ENCODE results near the gene TENM4.

TENM4 gene

DNA sequence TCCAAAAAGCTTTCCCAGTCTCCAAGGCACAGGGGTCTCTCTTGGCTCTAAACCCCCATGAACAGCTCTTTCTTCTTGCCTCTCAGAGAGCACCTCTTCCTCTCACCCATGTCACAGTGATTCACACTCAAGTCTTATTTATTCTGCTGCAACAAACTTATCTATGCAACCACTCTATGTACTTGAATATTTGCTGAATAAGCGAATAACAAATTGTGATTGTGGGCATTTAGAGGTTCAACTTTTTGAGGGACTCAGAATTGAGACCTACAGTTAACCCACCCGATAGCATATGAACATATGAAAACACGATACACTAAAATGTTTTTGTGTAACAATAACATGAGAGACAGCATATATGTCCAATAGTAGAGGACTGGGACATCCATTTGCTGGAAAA, 729.1 kb downstream of the TENM4 start:
- no peak overlapping the region for H3K4me2 ChIP-seq (ENCODE audit: low read length)
- TF ChIP-seq EZH2phosphoT487 (IDR thresholded peaks at IDR 0.05; ENCODE audit: borderline replicate concordance, low read length) (no peak), CTCF (IDR thresholded peaks at IDR 0.05; ENCODE audit: low read depth, low read length, poor library complexity, severe bottlenecking) (no peak)
- no peaks in the 10 kb centered on the region for H3K9me2 ChIP-seq (replicated peaks; ENCODE audit: control insufficient read depth, low read length)
- H3F3A ChIP-seq (ENCODE audit: control insufficient read depth, insufficient read depth) = no peaks in the 10 kb centered on the region
- no peaks in the 10 kb centered on the region for H3K36me3 ChIP-seq (ENCODE audit: control insufficient read depth, low read length)
- no peak overlapping the region for H3K4me3 ChIP-seq (ENCODE audit: low read length)
- H3K27ac ChIP-seq (ENCODE audit: low read depth, low read length) = no peak overlapping the region
- no peaks in the 10 kb centered on the region for H3K9me3 ChIP-seq (ENCODE audit: control insufficient read depth, insufficient read depth, low read length)
- no peaks in the 10 kb centered on the region for H3K79me2 ChIP-seq (ENCODE audit: control insufficient read depth, low read length)
- H3K4me1 ChIP-seq (ENCODE audit: control insufficient read depth, low read length) = no peaks in the 10 kb centered on the region
- H4K20me1 ChIP-seq (ENCODE audit: control insufficient read depth, insufficient read depth, low read depth, low read length) = no peaks in the 10 kb centered on the region
- H3K27me3 ChIP-seq (ENCODE audit: control insufficient read depth, low read length) = peaks cover 3% of the 10 kb centered on the region; the same call in 1 of the 2 replicates

- H3F3A ChIP-seq (ENCODE audit: control insufficient read depth, insufficient read depth) = no peaks in the 10 kb centered on the region
- H3K79me2 ChIP-seq (ENCODE audit: control insufficient read depth, low read length) = no peaks in the 10 kb centered on the region
- no peaks in the 10 kb centered on the region for H3K36me3 ChIP-seq (ENCODE audit: control insufficient read depth, low read length)
- no peak overlapping the region for H3K4me2 ChIP-seq (ENCODE audit: low read length)
- no peaks in the 10 kb centered on the region for H3K4me1 ChIP-seq (ENCODE audit: control insufficient read depth, low read length)
- TF ChIP-seq EZH2phosphoT487 (IDR thresholded peaks at IDR 0.05; ENCODE audit: borderline replicate concordance, low read length) (no peak), CTCF (IDR thresholded peaks at IDR 0.05; ENCODE audit: low read depth, low read length, poor library complexity, severe bottlenecking) (no peak)
- H3K27ac ChIP-seq (ENCODE audit: low read depth, low read length) = no peak overlapping the region
- H4K20me1 ChIP-seq (ENCODE audit: control insufficient read depth, insufficient read depth, low read depth, low read length) = no peaks in the 10 kb centered on the region
- H3K9me2 ChIP-seq (replicated peaks; ENCODE audit: control insufficient read depth, low read length) = no peaks in the 10 kb centered on the region
- no peak overlapping the region for H3K4me3 ChIP-seq (ENCODE audit: low read length)
- no peaks in the 10 kb centered on the region for H3K9me3 ChIP-seq (ENCODE audit: control insufficient read depth, insufficient read depth, low read length)
- peaks cover 3% of the 10 kb centered on the region; the same call in 1 of the 2 replicates for H3K27me3 ChIP-seq (ENCODE audit: control insufficient read depth, low read length)
These were observed 730.4 kb downstream of the TENM4 start for GRCh38 chr11:78710417-78710816.

DNA sequence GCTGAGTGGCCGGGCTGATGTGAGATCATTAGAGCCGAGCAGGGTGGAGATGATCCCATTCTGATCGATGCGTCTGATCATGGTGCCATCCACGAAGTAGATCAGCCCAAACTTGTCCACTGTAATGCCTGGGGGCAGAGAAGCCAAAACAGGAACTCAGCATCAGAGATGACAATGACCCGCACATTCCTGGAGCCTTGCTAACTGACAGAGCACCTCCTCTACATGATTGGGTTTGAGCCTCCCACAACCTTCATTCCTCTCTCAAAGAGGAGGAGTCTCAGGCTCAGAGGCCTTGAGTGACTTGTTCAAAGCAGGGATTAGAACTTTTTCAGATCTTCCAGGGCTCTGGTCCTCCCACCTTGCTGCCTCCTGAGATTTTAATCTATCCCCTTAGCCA, 732.4 kb downstream of the TENM4 start:
- no peaks in the 10 kb centered on the region for H3K36me3 ChIP-seq (ENCODE audit: control insufficient read depth, low read length)
- H4K20me1 ChIP-seq (ENCODE audit: control insufficient read depth, insufficient read depth, low read depth, low read length) = no peaks in the 10 kb centered on the region
- H3K27me3 ChIP-seq (ENCODE audit: control insufficient read depth, low read length) = peaks cover 3% of the 10 kb centered on the region; the same call in 1 of the 2 replicates
- no peaks in the 10 kb centered on the region for H3K9me2 ChIP-seq (replicated peaks; ENCODE audit: control insufficient read depth, low read length)
- no peak for TF ChIP-seq CTCF (IDR thresholded peaks at IDR 0.05; ENCODE audit: low read depth, low read length, poor library complexity, severe bottlenecking)
- TF ChIP-seq EZH2phosphoT487 (IDR thresholded peaks at IDR 0.05; ENCODE audit: borderline replicate concordance, low read length) = no peak
- no peaks in the 10 kb centered on the region for H3K9me3 ChIP-seq (ENCODE audit: control insufficient read depth, insufficient read depth, low read length)
- no peaks in the 10 kb centered on the region for H3K4me1 ChIP-seq (ENCODE audit: control insufficient read depth, low read length)
- no peak overlapping the region for H3K27ac ChIP-seq (ENCODE audit: low read depth, low read length)
- H3F3A ChIP-seq (ENCODE audit: control insufficient read depth, insufficient read depth) = no peaks in the 10 kb centered on the region
- no peaks in the 10 kb centered on the region for H3K79me2 ChIP-seq (ENCODE audit: control insufficient read depth, low read length)
- no peak overlapping the region for H3K4me2 ChIP-seq (ENCODE audit: low read length)
- H3K4me3 ChIP-seq (ENCODE audit: low read length) = no peak overlapping the region

DNA sequence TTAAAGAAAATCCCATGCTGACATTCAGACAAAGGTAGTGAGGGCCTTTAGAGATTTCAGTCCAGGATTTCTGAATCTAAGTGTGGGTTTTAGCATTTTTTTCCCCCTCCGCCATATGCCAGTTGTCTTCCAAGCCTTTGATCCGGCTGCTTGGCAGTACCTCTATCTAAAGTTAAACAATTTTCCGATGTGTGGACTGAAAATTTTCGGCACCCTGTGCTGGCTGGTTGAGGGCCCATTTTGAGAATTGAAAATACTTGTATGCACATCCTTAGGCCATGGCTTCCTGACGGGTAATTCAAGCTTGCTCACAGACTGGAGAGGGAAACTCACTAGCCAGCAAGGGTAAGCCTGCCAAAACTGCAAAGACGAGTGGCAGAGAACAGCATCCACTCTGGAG, 734.3 kb downstream of the TENM4 start:
- Histone ChIP-seq H4K20me1 (ENCODE audit: control insufficient read depth, insufficient read depth, low read depth, low read length) (no peaks in the 10 kb centered on the region), H3K79me2 (ENCODE audit: control insufficient read depth, low read length) (no peaks in the 10 kb centered on the region), H3F3A (ENCODE audit: control insufficient read depth, insufficient read depth) (no peaks in the 10 kb centered on the region), H3K4me3 (ENCODE audit: low read length) (no peak overlapping the region), H3K9me3 (ENCODE audit: control insufficient read depth, insufficient read depth, low read length) (no peaks in the 10 kb centered on the region), H3K4me2 (ENCODE audit: low read length) (no peak overlapping the region), H3K27me3 (ENCODE audit: control insufficient read depth, low read length) (no peaks in the 10 kb centered on the region), H3K27ac (ENCODE audit: low read depth, low read length) (no peak overlapping the region), H3K9me2 (replicated peaks; ENCODE audit: control insufficient read depth, low read length) (no peaks in the 10 kb centered on the region), H3K36me3 (ENCODE audit: control insufficient read depth, low read length) (no peaks in the 10 kb centered on the region), H3K4me1 (ENCODE audit: control insufficient read depth, low read length) (no peaks in the 10 kb centered on the region)
- TF ChIP-seq CTCF (IDR thresholded peaks at IDR 0.05; ENCODE audit: low read depth, low read length, poor library complexity, severe bottlenecking) (no peak), EZH2phosphoT487 (IDR thresholded peaks at IDR 0.05; ENCODE audit: borderline replicate concordance, low read length) (no peak)

Measured in DOHH2 (cell line).